GM18505 (cell line): Measurements from ENCODE around the gene ERC2.

Experiments
- ATAC-seq: cut with Tn5 transposase; IDR thresholded peaks from one replicate; pipeline ENCODE4 v1.9.1; 2021; ENCODE audit not compliant: unreplicated experiment
- POLR2A ChIP-seq: IDR thresholded peaks from 4 replicates; pipeline ENCODE4 v1.6.1; 2011; ENCODE audit warnings: borderline replicate concordance; ENCODE audit not compliant: insufficient read depth, insufficient read length; ENCODE audit errors: extremely low read depth

Gene ERC2

DNA sequence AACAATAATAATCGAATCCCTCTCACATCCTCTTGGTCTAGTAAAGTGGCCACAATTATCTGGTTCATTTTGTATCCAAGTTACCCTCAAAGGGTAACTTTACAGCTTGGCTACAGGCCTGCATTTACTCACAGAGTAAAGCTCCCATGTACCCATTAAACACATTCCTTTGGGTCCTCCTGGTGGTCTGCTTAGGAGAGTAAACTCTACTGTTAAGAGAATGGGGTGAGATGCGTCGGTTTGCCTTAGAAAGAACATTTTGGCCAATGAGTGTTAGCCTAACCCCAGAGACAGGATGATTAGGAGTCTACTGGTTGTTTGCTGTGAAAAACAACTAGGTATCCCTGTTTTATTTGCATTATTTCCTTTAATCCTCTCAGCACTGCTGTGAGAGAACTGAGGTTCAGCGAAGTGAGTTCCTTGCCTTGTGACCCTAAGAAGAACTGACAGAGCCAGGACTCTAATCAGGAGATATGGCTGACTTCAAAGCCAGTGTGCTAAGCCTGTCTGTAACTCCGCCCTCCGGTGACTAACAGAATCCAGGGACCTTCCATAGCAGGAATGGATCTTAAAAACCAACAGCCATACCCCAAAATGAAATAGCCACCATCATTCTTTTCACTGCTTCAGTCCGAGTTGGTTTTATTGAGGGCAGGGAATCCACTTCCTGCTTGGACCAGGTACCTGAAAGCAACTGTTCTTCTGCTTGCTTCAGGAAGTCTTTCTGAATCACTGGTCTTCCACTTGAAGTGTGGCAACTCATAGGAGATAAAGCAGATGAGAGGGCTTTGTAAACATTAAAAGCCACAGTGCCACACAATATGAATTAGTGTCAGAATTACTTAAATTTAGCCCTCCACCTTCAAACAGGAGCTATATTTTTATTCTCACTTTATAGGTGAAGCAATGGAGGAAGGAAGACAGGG is 663.8 kb downstream of the ERC2 start:
- ATAC-seq: no peak
- TF ChIP-seq POLR2A: no peak

DNA sequence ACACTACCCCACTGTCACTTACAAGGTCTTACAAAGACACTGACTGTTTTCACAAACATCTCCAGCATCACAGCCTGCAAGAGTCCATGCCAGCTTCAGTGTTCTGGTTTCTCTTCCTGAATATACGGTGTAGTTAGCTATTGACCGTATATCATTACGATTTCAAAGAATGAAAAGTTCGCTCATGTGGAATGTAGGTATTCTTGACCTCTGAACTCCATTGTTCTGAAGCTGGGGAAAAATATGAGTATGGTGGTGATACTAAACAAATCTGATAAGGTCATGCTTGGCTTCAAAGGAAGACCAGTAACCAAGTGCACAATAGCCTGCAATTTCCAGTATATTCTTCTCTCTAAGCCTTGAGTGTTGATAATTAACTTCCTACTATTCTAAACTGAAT is 665.5 kb downstream of the ERC2 start:
- ATAC-seq: no peak
- TF ChIP-seq POLR2A: no peak

DNA sequence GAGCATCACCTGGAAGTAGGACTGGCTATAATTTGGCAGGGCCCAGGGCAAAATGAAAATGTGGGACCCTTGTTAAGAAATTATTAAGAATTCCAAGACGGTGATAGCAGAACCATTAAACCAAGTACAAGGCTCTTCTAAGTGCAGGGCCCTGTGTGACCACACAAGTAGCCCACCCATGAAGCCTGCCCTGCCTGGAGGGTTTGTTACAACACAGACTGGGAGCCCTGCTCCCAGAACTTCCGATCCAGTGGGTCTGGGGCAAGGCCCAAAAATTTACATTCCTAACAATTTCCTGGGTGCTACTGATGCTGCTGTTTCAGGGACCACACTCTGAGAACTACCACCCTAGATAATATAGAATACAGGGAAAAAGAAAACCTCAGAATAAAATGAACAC is 666.6 kb downstream of the ERC2 start:
- no peak for ATAC-seq
- TF ChIP-seq POLR2A: no peak

GRCh38 chr3:55801068-55801467 is 667.2 kb downstream of the ERC2 start:
- ATAC-seq: no peak
- TF ChIP-seq POLR2A: no peak

GRCh38 chr3:55797775-55798174 is 670.5 kb downstream of the ERC2 start:
- no peak for ATAC-seq
- no peak for TF ChIP-seq POLR2A

GRCh38 chr3:55797084-55797483 is 671.2 kb downstream of the ERC2 start:
- no peak for ATAC-seq
- no peak for TF ChIP-seq POLR2A

- no peak for TF ChIP-seq POLR2A
- ATAC-seq: no peak
Measured at GRCh38 chr3:55796533-55796932, 671.7 kb downstream of the ERC2 start.

GRCh38 chr3:55795746-55796145 is 672.5 kb downstream of the ERC2 start:
- TF ChIP-seq POLR2A: no peak
- no peak for ATAC-seq

- ATAC-seq: no peak
Measured at GRCh38 chr3:55795296-55795695, 673.0 kb downstream of the ERC2 start.

GRCh38 chr3:55792742-55793141 is 675.5 kb downstream of the ERC2 start:
- no peak for TF ChIP-seq POLR2A
- no peak for ATAC-seq

More at GRCh38 chr3:55795296-55795695, 673.0 kb downstream of the ERC2 start:
- no peak for TF ChIP-seq POLR2A

DNA sequence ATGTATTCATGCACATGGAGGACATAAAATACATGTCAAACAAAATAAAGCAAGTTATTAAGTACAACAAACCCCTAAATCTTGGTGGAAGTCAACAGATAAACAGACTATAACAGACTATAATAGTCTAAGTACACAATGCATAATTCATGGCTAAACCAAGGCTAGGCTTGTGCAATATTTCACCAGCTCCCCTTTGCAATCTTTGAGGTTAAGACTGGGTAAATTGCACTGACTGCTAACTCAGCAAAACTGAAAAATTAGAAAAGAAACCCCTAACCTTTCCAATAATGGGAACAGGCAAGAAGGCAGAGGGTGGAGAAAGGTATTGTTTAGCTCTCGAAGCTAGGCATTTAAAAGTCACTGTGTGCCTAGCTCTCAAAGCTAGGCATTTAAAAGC is 676.3 kb downstream of the ERC2 start:
- TF ChIP-seq POLR2A: no peak
- ATAC-seq: no peak

GRCh38 chr3:55790596-55791350 is 677.5 kb downstream of the ERC2 start:
- TF ChIP-seq POLR2A: no peak
- no peak for ATAC-seq

DNA sequence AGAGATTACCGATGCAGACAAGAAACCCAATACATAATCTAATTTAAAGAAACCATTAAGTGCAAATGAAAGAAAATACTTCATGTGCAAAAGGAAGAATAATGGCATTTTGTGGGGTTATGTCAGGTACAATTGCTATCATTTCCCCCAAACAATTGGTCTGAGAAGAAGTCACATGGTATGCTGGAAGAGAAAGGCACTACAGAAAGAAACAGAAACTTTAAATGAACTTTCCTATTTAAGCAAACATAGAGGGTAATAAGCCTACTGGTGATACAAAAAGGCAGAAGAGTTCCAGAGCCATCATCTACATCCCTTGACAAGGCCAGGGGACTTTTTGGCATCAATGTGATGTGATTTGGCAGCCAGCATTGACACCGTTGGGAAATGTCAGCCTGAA is 678.8 kb downstream of the ERC2 start:
- TF ChIP-seq POLR2A: no peak
- ATAC-seq: no peak

DNA sequence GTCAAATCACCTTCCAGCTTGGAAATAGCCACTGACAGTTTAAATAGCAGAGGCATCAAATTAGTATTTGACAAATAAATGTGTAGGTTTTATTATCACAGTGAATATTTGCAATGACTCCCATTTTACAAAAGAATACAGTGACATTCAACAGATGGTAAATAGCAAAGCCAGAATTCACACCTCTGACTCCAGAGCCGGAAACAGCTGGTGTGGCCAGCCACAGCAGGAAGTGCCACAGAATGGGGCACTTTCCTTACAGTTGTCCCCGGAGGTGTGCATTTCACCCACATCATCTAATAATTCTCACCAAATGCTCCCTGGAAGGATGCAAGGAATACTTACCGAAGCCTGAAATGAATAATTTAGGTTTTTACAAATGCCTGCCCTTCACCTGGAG is 685.5 kb downstream of the ERC2 start:
- ATAC-seq: no peak
- no peak for TF ChIP-seq POLR2A

GRCh38 chr3:55782351-55782750 is 685.9 kb downstream of the ERC2 start:
- no peak for ATAC-seq
- no peak for TF ChIP-seq POLR2A

DNA sequence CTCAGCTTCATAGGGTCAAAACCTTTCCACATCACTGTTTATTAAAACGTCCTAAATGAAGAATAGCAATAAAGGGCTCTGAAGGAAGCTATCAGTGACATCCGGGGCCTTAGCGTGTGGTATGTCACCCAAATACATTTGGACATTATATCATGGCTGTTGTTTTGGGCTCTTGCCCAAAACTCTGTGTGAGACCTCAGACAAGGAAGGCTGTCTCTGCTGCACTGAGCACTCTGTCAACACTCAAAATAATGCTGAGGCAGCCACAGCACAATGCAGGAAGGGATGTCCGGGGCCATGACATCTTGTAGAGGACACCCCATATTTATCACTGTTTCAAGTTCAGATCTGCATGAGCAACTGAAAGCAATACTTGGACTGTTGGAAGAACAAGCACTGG is 687.4 kb downstream of the ERC2 start:
- TF ChIP-seq POLR2A: no peak
- ATAC-seq: no peak
